ENCODE data around the gene SLC2A9.

The SLC2A9 gene

GRCh38 chr4:10018818-10019461, 2.4 kb downstream of the SLC2A9 start:
- peak; percentile 93 for DNase-seq

DNA sequence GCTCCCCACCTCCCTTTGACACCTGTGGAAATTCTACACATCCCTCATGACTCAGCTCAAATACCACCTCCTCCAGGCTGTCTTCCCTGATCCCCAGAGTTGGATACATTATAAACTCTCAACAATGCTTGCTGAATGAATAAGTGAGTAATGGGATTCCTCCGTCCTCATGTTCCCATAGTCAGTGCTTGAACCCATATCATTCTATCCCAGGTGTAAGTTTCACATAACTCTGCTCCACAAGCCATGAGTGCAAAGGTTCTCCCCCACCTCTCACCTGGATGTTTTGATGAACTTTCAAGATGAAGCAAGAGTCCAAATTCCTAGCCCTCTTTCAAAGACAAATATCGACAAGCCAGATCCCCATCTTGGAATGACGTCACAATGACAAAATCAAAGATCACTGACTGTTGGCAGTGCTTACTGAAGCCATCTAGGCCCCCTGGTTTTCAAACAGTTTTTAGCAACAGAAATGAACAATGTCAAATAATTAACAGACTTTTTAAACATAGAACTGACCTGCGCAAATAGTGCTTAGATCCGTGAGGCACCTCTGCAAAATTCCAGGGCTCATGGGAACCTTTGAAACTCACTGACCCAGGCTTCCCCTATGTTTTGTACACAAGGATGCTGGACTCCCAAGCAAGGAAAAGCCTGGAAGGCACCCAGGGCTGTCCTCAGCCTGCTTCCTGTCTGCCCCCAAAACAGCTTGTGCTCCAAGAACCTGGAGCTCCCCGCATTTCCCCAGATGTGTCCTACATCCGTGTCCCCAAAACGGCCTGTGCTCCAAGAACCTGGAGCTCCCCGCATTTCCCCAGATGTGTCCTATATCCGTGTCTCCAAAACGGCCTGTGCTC, 4.0 kb downstream of the SLC2A9 start:
- DNase-seq = no peak

DNA sequence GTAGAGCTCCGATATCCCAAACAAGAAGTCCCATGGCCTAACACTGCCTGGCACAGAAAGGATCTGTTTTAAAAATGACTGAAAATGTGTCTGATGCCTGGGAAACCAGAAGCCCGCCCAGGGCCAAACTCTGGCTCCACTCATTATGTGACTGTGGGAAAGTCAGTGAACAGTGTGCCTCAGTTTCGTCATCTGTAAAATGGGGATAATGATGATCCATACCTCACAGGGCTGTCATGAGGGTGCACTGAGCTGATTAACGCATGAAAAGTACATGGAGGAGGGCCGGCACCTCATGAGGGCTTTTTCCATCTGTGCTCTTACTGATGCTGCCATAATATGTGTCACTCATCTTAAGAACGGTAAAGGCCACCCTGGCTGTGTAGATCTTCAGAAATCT, 5.1 kb downstream of the SLC2A9 start:
- no peak for DNase-seq

DNA sequence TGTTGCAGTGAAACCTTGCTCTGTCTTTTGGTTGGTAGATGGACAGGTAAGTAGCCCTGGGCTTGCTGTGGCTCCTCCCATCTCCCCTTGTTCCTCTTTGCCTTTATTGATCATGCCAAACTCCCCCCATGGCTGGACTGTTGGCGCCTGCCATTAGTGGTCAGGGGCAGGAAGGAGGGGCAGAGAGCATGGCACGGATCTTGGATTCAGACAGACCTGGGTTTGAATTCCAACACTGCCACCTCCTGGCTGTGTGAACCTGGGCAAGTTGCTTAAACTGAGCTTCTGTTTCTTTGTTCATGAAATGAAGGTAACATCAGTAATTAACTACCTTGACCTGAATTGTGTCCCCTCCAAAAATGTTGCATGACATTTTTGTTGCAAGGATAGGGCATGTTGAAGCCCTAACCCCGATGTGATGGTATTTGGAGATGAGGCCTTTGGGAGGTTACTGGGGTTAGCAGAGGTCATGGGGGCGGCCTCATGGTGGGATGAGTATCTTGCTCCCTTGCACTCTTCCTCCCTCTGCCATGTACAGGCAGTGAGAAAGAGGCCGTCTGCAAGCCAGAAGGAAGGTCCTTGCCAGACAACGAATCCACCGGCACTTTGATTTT, 6.0 kb downstream of the SLC2A9 start:
- DNase-seq = peak; percentile 16

GRCh38 chr4:10013722-10014121, 7.6 kb downstream of the SLC2A9 start:
- no peak for DNase-seq

DNA sequence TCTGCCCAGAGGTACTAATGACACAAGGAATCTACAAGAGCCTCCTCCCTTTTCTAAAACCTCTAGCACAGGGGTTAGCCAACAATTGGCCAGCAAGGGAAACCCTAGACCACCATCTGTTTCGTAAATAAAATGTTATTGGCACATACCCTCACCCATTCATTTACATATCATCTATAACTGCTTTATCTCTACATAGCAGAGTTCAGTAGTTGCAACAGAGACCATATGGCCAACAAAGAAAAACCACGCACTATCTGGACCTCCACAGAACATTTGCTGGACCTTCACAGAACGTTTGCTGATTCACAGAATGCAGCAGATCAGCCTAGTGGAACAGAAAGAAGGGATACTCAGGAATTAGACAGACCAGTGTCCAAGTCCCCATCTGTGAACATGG, 9.4 kb downstream of the SLC2A9 start:
- no peak for DNase-seq

- DNase-seq = no peak
These were observed 10.0 kb downstream of the SLC2A9 start for GRCh38 chr4:10011277-10011676.

- no peak for DNase-seq
These were observed 11.3 kb downstream of the SLC2A9 start for GRCh38 chr4:10009861-10010500.

GRCh38 chr4:10008609-10009005, 12.7 kb downstream of the SLC2A9 start:
- no peak for DNase-seq

- DNase-seq = no peak
These were observed 13.3 kb downstream of the SLC2A9 start for GRCh38 chr4:10007793-10008608.

- no peak for DNase-seq
These were observed 13.9 kb downstream of the SLC2A9 start for GRCh38 chr4:10007436-10007740.

DNA sequence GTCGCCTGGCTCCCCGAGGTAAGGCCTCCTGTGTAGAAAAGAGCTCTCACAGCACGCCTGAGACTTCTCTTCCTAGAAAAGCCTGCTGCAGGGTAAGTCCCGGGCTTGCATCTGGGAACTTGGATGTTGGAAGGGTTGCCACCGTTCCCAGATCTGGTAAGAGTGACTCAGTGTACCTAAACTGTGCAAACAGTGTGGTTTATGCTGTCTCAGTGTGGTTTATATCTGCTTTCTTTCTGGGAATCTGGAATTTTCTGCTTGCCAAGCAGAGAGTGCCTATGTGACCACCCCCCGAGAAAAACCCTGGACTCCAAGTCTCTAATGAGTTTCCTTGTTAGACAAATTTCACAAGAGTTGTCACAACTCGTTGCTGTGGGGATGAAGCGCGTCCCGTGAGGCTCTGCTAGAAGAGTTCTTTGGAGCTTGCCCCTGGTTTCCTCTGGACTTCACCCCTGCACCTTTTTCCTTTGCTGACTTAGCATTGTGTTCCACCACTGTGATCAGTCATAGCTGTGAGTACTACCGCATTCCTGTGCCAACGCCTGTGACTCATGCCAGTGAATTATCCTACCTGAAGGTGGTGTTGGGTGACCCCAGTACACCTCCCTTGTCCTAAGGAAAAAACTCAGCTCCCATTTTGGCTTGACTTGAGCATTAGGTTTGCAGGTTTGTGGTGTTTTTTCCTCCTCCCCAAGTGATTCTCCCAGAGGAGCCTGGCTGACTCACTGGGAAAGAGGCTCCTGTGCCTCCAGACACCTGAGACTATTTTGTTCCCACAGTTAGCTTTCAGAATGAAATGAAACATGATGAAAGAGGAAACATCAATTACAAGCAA, 14.5 kb downstream of the SLC2A9 start:
- DNase-seq = peak; percentile 78

DNA sequence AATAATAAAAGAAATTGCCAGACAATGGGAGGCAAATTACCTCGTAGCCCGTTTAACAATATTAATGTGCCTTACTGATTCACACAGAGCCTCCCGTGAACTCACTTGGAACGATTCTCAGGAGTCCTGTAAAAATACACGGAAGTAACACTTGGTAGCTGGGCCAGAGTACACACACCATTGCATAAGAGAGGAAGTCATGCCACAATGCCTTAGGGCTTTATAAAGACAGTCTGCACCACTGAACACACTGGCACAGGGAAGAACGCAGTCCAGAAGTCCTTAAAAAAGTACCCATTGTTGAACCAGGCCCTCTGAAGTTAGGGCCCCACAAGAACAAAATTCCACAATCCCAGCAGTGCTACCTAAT, 15.1 kb downstream of the SLC2A9 start:
- peak; percentile 46 for DNase-seq

DNA sequence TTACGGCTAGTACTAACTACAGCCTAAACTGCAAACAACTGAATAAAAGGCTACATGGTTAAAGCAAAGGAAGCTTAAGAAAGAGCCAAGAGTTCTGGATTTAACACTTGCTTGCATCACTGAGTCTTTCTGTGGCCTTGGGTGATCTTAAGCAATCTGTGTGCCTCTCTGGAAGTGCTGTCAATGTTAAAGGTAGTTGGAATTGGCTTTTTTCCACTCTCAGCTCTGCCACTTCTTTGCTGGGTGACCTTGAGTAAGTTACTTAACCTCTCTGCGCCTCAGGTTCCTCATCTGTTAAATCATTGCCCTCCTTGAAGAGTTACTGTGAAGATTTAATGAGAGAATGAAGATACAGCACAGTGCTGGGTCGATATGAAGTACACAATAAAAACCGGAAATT, 15.7 kb downstream of the SLC2A9 start:
- no peak for DNase-seq

GRCh38 chr4:10003666-10004065, 17.6 kb downstream of the SLC2A9 start:
- DNase-seq = no peak

DNA sequence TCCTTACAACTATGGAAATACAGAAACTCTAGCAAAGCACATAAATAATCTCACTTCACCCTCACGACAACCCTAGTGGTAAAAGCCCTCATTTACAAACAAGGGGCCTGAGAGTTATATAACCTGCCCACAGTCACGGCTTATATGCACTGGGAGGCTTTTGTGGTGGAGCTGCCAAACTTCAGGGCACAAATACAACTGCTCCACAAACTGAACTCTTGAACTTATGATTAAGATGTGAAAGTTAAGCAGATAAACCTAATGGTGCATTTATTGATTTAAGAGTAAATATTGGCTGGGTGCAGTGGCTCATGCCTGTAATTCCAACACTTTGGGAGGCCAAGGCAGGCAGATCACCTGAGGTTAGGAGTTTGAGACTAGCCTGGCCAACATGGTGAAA, 19.0 kb downstream of the SLC2A9 start:
- DNase-seq = no peak

DNA sequence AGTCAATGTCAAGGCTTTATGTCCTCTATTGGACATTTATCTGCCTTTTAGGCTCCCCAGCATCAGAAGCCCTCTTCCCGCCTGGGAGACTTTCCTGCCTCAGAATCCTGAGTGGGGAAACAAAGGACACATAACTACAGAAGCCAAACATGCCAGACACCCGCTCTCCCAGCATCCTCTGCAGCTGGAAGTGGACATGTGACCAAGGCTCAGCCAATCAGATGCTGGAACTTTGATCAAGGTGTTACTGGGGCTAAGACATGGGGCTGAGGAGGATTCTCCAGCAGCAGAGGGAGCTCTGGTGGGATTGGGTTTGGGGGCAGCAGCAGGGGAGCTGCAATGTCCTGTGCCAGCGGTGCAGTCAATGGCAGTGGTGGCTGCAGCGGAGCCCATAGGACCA, 19.5 kb downstream of the SLC2A9 start:
- no peak for DNase-seq

- peak; percentile 15 for DNase-seq
These were observed 21.2 kb downstream of the SLC2A9 start for GRCh38 chr4:9999956-10000561.

DNA sequence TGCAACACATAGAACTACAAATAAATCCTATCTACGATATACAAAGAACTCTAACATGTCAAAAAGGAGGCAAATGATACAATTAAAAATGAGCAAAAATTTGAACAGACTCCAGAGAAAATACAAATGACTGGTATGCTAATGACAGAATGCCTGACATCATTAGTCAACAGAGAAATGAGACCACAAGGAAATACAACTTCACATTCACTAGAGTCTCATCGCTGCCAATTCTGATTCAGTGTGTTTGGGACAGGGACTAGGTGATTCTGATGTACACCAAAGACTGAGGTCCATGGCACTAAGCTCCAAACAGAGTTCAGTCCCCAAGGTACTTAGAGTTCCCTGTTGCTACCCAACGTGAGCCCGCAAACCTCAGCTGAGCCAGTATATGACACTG, 23.4 kb downstream of the SLC2A9 start:
- no peak for DNase-seq

DNA sequence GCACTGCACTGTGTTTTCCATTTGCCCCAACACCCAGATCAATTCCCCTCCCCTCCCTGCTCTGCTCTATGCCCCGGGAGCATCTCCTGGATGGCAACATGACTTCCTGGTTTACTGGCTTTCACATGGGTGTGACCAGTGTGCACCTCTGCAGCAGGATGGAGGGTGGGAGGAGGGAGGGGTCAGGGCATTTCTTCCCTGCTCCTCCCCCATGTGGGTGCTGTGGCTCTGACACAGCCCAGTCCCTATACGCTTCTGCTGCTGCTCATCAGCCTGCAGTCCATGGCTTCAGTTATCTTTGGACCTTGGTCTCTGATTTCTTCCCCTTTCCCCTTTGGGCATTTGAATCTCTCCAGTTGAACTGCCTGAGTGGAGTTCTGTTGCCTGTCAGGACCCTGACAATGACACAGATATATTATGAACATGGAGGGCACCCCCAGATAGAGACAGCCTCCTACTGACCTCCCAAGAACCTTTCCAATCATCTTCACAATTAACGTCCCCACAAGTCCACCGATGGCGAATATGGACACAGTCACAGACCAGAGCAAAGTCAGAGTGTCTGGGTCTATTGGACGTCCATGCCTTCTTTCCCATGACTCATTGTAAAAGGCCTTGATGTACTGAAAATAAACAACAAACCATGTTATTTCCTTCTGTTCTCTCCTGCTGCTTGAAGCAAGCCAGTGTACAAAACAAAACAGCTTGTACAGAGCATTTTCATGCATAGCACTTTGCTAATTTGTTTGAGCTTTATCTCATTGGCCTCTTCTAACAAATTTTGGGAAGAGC, 24.8 kb downstream of the SLC2A9 start:
- DNase-seq = no peak
